ENCODE data around the gene ST3GAL5. TPM values are rescaled to one million over a fixed set of nuclear protein-coding genes. Genes with fewer than 3 reads are reported as not detected.

The ST3GAL5 gene
- total RNA-seq, 1 donor from 2014 or later = 44.4 TPM

- DNase-seq (ENCODE audit: low spot score in 2 of 2) (no peak), FAIRE-seq (no peak)
These were observed 76.6 kb downstream of the ST3GAL5 start for GRCh38 chr2:85812094-85812735.

GRCh38 chr2:85811180-85812093 is 77.4 kb downstream of the ST3GAL5 start:
- FAIRE-seq (no peak), DNase-seq (ENCODE audit: low spot score in 2 of 2) (no peak)

- no peak for FAIRE-seq
- DNase-seq (ENCODE audit: low spot score in 2 of 2) = no peak
These were observed 78.2 kb downstream of the ST3GAL5 start for GRCh38 chr2:85810371-85811179.

GRCh38 chr2:85807756-85808155 is 81.0 kb downstream of the ST3GAL5 start:
- DNase-seq (ENCODE audit: low spot score in 2 of 2) (no peak), FAIRE-seq (no peak)

GRCh38 chr2:85806358-85807118 is 82.3 kb downstream of the ST3GAL5 start:
- no peak for FAIRE-seq
- no peak for DNase-seq (ENCODE audit: low spot score in 2 of 2)

GRCh38 chr2:85804583-85804982 is 84.2 kb downstream of the ST3GAL5 start:
- no peak for FAIRE-seq
- no peak for DNase-seq (ENCODE audit: low spot score in 2 of 2)

- DNase-seq (ENCODE audit: low spot score in 2 of 2) = no peak
These were observed 84.9 kb downstream of the ST3GAL5 start for GRCh38 chr2:85803704-85804425.

GRCh38 chr2:85802354-85803103 is 86.3 kb downstream of the ST3GAL5 start:
- FAIRE-seq (no peak), DNase-seq (ENCODE audit: low spot score in 2 of 2) (no peak)

More at GRCh38 chr2:85803704-85804425, 84.9 kb downstream of the ST3GAL5 start:
- no peak for FAIRE-seq

GRCh38 chr2:85801871-85802270 is 86.9 kb downstream of the ST3GAL5 start:
- DNase-seq (ENCODE audit: low spot score in 2 of 2) (no peak), FAIRE-seq (no peak)

GRCh38 chr2:85800586-85800985 is 88.2 kb downstream of the ST3GAL5 start:
- FAIRE-seq (no peak), DNase-seq (ENCODE audit: low spot score in 2 of 2) (no peak)

GRCh38 chr2:85799215-85799956 is 89.4 kb downstream of the ST3GAL5 start:
- DNase-seq (ENCODE audit: low spot score in 2 of 2) (no peak), FAIRE-seq (no peak)

GRCh38 chr2:85797921-85798320 is 90.9 kb downstream of the ST3GAL5 start:
- FAIRE-seq = no peak
- DNase-seq (ENCODE audit: low spot score in 2 of 2) = peak in 1 of 2 donors; percentile 63

GRCh38 chr2:85797263-85797660 is 91.5 kb downstream of the ST3GAL5 start:
- no peak for DNase-seq (ENCODE audit: low spot score in 2 of 2)
- FAIRE-seq = no peak

GRCh38 chr2:85796341-85797262 is 92.2 kb downstream of the ST3GAL5 start:
- DNase-seq (ENCODE audit: low spot score in 2 of 2) = peak; percentile 54 to 59
- no peak for FAIRE-seq

- FAIRE-seq = no peak
- DNase-seq (ENCODE audit: low spot score in 2 of 2) = no peak
These were observed 92.8 kb downstream of the ST3GAL5 start for GRCh38 chr2:85796046-85796340.

- DNase-seq (ENCODE audit: low spot score in 2 of 2) = no peak
- no peak for FAIRE-seq
These were observed 93.3 kb downstream of the ST3GAL5 start for GRCh38 chr2:85795331-85796045.

All from frontal cortex (tissue), 4 donors.